H1 (cell line): ENCODE results near the gene TSC22D3. TPM values are rescaled to one million over a fixed set of nuclear protein-coding genes. Genes with fewer than 3 reads are reported as not detected.

ENCODE experiments used
- CTCF ChIA-PET: fragments of 300-600 bp; sonication (Branson Sonifier 250); formaldehyde crosslinking; loops from one replicate; lab custom pipeline; 2021; ENCODE audit not compliant: partially characterized antibody; lab: Charles Lee
- POLR2A ChIA-PET: fragments of 300-600 bp; sonication (Branson Sonifier 250); formaldehyde crosslinking; loops from one replicate; lab custom pipeline; 2021; ENCODE audit warnings: inconsistent platforms; ENCODE audit not compliant: partially characterized antibody; lab: Charles Lee
- DNase-seq, 2 experiments: peaks; one replicate each; pipeline versions ENCODE4 v3.0.0 to v3.0.0-alpha.2; 2010 to 2022; ENCODE audit warnings: low spot score in 2 of 2, low read depth in 1 of 2, mixed read lengths in 1 of 2
- FAIRE-seq: peaks from 2 replicates; lab custom pipeline; 2011; peaks lifted over from hg19 to GRCh38; lab: Jason Lieb, UNC
- H2AFZ ChIP-seq: 2 replicates; pipeline ENCODE4 v1.8.1; 2012; ENCODE audit warnings: low read length, inconsistent platforms
- H2AK5ac ChIP-seq: 2 replicates; pipeline ENCODE4 v1.6.1; 2013; ENCODE audit warnings: low read depth, low read length
- H2BK120ac ChIP-seq: replicated peaks from 2 replicates; pipeline ENCODE3; 2013; ENCODE audit warnings: low read depth, low read length, inconsistent platforms
- H2BK12ac ChIP-seq: 2 replicates; pipeline ENCODE4 v1.6.1; 2013; ENCODE audit warnings: low read depth, low read length
- H2BK15ac ChIP-seq: 2 replicates; pipeline ENCODE4 v1.6.1; 2013; ENCODE audit warnings: low read length
- H2BK20ac ChIP-seq: 2 replicates; pipeline ENCODE4 v1.6.1; 2013; ENCODE audit warnings: low read length
- H2BK5ac ChIP-seq: 2 replicates; pipeline ENCODE4 v1.6.1; 2013; ENCODE audit warnings: low read depth, low read length
- H3K14ac ChIP-seq: 2 replicates; pipeline ENCODE4 v1.6.1; 2013; ENCODE audit warnings: inconsistent platforms; ENCODE audit not compliant: insufficient read length
- H3K18ac ChIP-seq: 2 replicates; pipeline ENCODE4 v1.6.1; 2013; ENCODE audit warnings: low read length; ENCODE audit errors: extremely low read depth
- H3K23ac ChIP-seq: 2 replicates; pipeline ENCODE4 v1.6.1; 2013; ENCODE audit warnings: inconsistent platforms; ENCODE audit not compliant: insufficient read length
- H3K23me2 ChIP-seq: 2 replicates; pipeline ENCODE4 v1.6.1; 2013; ENCODE audit warnings: low read depth, low read length
- H3K27ac ChIP-seq: 2 replicates; pipeline ENCODE4 v1.6.1; 2011; ENCODE audit warnings: low read depth, low read length, inconsistent platforms
- H3K27me3 ChIP-seq, 4 experiments: replicated peaks in 1 of 4; 1 replicate in 1 of 4; 2 replicates in 3 of 4; pipeline versions ENCODE4 v1.6.1 to v1.8.1; 2011 to 2013; ENCODE audit warnings: low read length in 3 of 4, mild to moderate bottlenecking in 3 of 4, inconsistent platforms in 2 of 4, mixed read lengths in 2 of 4, moderate library complexity in 1 of 4; ENCODE audit not compliant: control insufficient read depth in 3 of 4, insufficient read depth in 3 of 4; ENCODE audit errors: extremely low read depth in 1 of 4
- H3K36me3 ChIP-seq, 4 experiments: 2 replicates each; pipeline versions ENCODE4 v1.6.1 to v1.8.1; 2011 to 2013; ENCODE audit warnings: mild to moderate bottlenecking in 4 of 4, low read length in 3 of 4, moderate library complexity in 2 of 4, control low read depth in 1 of 4, inconsistent platforms in 1 of 4; ENCODE audit not compliant: insufficient read depth in 4 of 4, control insufficient read depth in 2 of 4
- H3K4ac ChIP-seq: replicated peaks from 2 replicates; pipeline ENCODE3; 2013; ENCODE audit warnings: low read length, low read depth, mixed read lengths, inconsistent platforms; ENCODE audit not compliant: insufficient read length
- H3K4me1 ChIP-seq, 4 experiments: replicated peaks in 1 of 4; 1 replicate in 1 of 4; 2 replicates in 3 of 4; pipeline versions ENCODE4 v1.6.1 to v1.8.1; 2011 to 2013; ENCODE audit warnings: low read length in 3 of 4, inconsistent platforms in 2 of 4, mixed read lengths in 1 of 4; ENCODE audit not compliant: insufficient read depth in 4 of 4, control insufficient read depth in 3 of 4
- H3K4me2 ChIP-seq, 2 experiments: 2 replicates each; pipeline versions ENCODE4 v1.6.1 to v1.8.1; 2011 to 2013; ENCODE audit warnings: low read depth in 2 of 2, low read length in 2 of 2, control low read depth in 1 of 2, inconsistent platforms in 1 of 2, mild to moderate bottlenecking in 1 of 2; ENCODE audit not compliant: insufficient read depth in 1 of 2
- H3K4me3 ChIP-seq, 4 experiments: fragments of 200-600, 300-600 bp in 1 of 4; sonication (generic), shearing (Covaris generic), sonication (Bioruptor Twin) in 1 of 4; 2 replicates each; pipeline versions ENCODE4 v1.5.1 to v1.8.1; 2011 to 2016; ENCODE audit warnings: low read length in 4 of 4, low read depth in 3 of 4, control low read depth in 2 of 4, inconsistent platforms in 2 of 4, mild to moderate bottlenecking in 2 of 4, mixed read lengths in 1 of 4, moderate library complexity in 1 of 4; ENCODE audit not compliant: insufficient read depth in 2 of 4; ENCODE audit errors: extremely low read depth in 1 of 4
- H3K56ac ChIP-seq: replicated peaks from 2 replicates; pipeline ENCODE3; 2013; ENCODE audit warnings: low read depth, mild to moderate bottlenecking, mixed read lengths, low read length, inconsistent platforms; ENCODE audit not compliant: insufficient read length
- H3K79me1 ChIP-seq: 2 replicates; pipeline ENCODE4 v1.6.1; 2013; ENCODE audit warnings: low read depth, low read length, control low read depth
- H3K79me2 ChIP-seq, 2 experiments: 2 replicates each; pipeline versions ENCODE4 v1.6.1 to v1.8.1; 2012 to 2013; ENCODE audit warnings: low read length in 2 of 2, mild to moderate bottlenecking in 2 of 2, inconsistent platforms in 1 of 2; ENCODE audit not compliant: insufficient read depth in 2 of 2, control insufficient read depth in 1 of 2
- H3K9ac ChIP-seq, 4 experiments: replicated peaks in 1 of 4; 1 replicate in 1 of 4; 2 replicates in 3 of 4; pipeline versions ENCODE4 v1.6.1 to v1.8.1; 2011 to 2013; ENCODE audit warnings: low read depth in 3 of 4, low read length in 3 of 4, control low read depth in 2 of 4, mild to moderate bottlenecking in 2 of 4, moderate library complexity in 2 of 4, inconsistent platforms in 1 of 4; ENCODE audit errors: extremely low read depth in 1 of 4
- H3K9me3 ChIP-seq, 2 experiments: 2 replicates each; pipeline versions ENCODE4 v1.6.1 to v1.8.1; 2012 to 2013; ENCODE audit warnings: mild to moderate bottlenecking in 2 of 2, moderate library complexity in 2 of 2, control low read depth in 1 of 2, inconsistent platforms in 1 of 2, low read depth in 1 of 2, low read length in 1 of 2, mixed read lengths in 1 of 2; ENCODE audit not compliant: insufficient read depth in 2 of 2
- H4K20me1 ChIP-seq, 2 experiments: replicated peaks in 1 of 2; 2 replicates each; pipeline versions ENCODE3 to v1.8.1; 2011 to 2013; ENCODE audit warnings: inconsistent platforms in 2 of 2, low read length in 2 of 2, mild to moderate bottlenecking in 1 of 2; ENCODE audit not compliant: insufficient read depth in 2 of 2, control insufficient read depth in 1 of 2
- H4K5ac ChIP-seq: 2 replicates; pipeline ENCODE4 v1.6.1; 2013; ENCODE audit warnings: low read length, low read depth, mixed read lengths, inconsistent platforms; ENCODE audit not compliant: insufficient read length
- H4K8ac ChIP-seq: 2 replicates; pipeline ENCODE4 v1.8.0; 2013; ENCODE audit warnings: mild to moderate bottlenecking, moderate library complexity, low read length, inconsistent platforms; ENCODE audit not compliant: insufficient read depth; ENCODE audit errors: extremely low read depth
- H4K91ac ChIP-seq: replicated peaks from 2 replicates; pipeline ENCODE3; 2013; ENCODE audit warnings: low read length, mixed read lengths, inconsistent platforms; ENCODE audit not compliant: insufficient read length
- GABPA ChIP-seq: IDR thresholded peaks from 2 replicates; pipeline ENCODE4 v1.6.1; 2011; ENCODE audit warnings: mild to moderate bottlenecking, low read length, moderate library complexity, borderline replicate concordance; ENCODE audit not compliant: insufficient read depth
- HDAC2 ChIP-seq, 2 experiments: fragments of 300-600 bp in 1 of 2; sonication (generic) in 1 of 2; IDR thresholded peaks; 2 replicates each; pipeline ENCODE4 v1.6.1; 2011 to 2012; ENCODE audit warnings: low read depth in 2 of 2, low read length in 2 of 2, mild to moderate bottlenecking in 2 of 2, moderate library complexity in 2 of 2, borderline replicate concordance in 1 of 2, inconsistent platforms in 1 of 2
- MAFK ChIP-seq: IDR thresholded peaks from 2 replicates; pipeline ENCODE4 v1.6.1; 2012; ENCODE audit warnings: low read depth, mild to moderate bottlenecking, improper control_type of control experiment, low read length
- SIX5 ChIP-seq: IDR thresholded peaks from 2 replicates; pipeline ENCODE4 v1.6.1; 2011; ENCODE audit warnings: mild to moderate bottlenecking, low read depth, low read length
- WGBS, 2 experiments: shearing (Covaris generic) in 1 of 2; methylation state at CpG; one replicate each; pipeline versions ENCODE4 v1.1.6 to v1.1.7; 2013 to 2015; ENCODE audit warnings: low lambda C conversion rate in 2 of 2, mixed read lengths in 2 of 2, inconsistent platforms in 1 of 2, low coverage in 1 of 2, missing lambda C conversion rate in 1 of 2; ENCODE audit not compliant: insufficient replicate concordance in 2 of 2, insufficient coverage in 1 of 2, insufficient read length in 1 of 2; ENCODE audit errors: extremely low coverage in 1 of 2, missing lambda C conversion rate in 1 of 2; 5-methylcytosine and 5-hydroxymethylcytosine counted together
- polyA plus RNA-seq, 7 experiments: library from polyadenylated mRNA; depleted of rRNA in 3 of 7; stranded (reverse) in 5 of 7; unstranded in 2 of 7; fragments of >200 nt in 5 of 7; fragments of 200-250 nt in 2 of 7; gene quantifications; 1 replicate in 5 of 7; 2 replicates in 1 of 7; 4 replicates in 1 of 7; pipeline versions ENCODE4 v1.2.1 to v1.2.3, GENCODE V29; 2011 to 2013; ENCODE audit warnings: missing spikeins in 2 of 7, mixed read lengths in 2 of 7
- total RNA-seq: library from RNA; stranded (reverse); fragmentation: NEBNext Ultra II Directional; extraction: Animal tissue kit (Norgen Biotek cat#: 25700); gene quantifications from 2 replicates; pipeline ENCODE4 v1.2.1, GENCODE V29; 2021

Gene TSC22D3
- total and polyA plus RNA-seq, 2 of the 8 experiments (the other 6 are each of a cell fraction or from before 2014, with no cell fraction given): 7.6 to 12.9 TPM

GRCh38 chrX:107675365-107675654 lies 100.3 kb downstream of the TSC22D3 start:
- Histone ChIP-seq H3K36me3 (no peaks in the 10 kb centered on the region), H3K18ac (no peak overlapping the region), H3K23me2 (no peaks in the 10 kb centered on the region), H3K9ac (no peak overlapping the region), H2BK120ac (no peak overlapping the region), H2AFZ (no peak overlapping the region), H3K4me1 (peaks cover 0 to 7% (median 0%) of the 10 kb centered on the region in 4 experiments; a peak in 3 of 7 replicates), H3K4ac (no peak overlapping the region), H2BK20ac (no peak overlapping the region), H4K20me1 (no peaks in the 10 kb centered on the region), H3K4me2 (no peak overlapping the region), H3K9me3 (no peaks in the 10 kb centered on the region), H4K5ac (no peak overlapping the region), H3K14ac (no peak overlapping the region), H2BK5ac (no peak overlapping the region), H3K27me3 (no peaks in the 10 kb centered on the region), H3K4me3 (no peak overlapping the region), H3K79me2 (no peaks in the 10 kb centered on the region), H2BK12ac (no peak overlapping the region), H4K91ac (no peak overlapping the region), H3K23ac (no peak overlapping the region), H3K56ac (no peak overlapping the region), H3K79me1 (no peaks in the 10 kb centered on the region), H2AK5ac (no peak overlapping the region), H4K8ac (no peak overlapping the region), H2BK15ac (no peak overlapping the region), H3K27ac (no peak overlapping the region)
- 88% methylated on average over 1 of the region's 1 CpG; no CpG with 5 or more reads in 1 of the 2 experiments for WGBS, 2 experiments
- POLR2A ChIA-PET: no interaction called here
- DNase-seq: no peak
- CTCF ChIA-PET: interaction anchor here (1.1 to 29.5 kb wide), 4 partner anchors 17 to 101 kb away, joined by 3 to 325 read pairs (median 62); partner anchors contain the start of genes NCBP2L and TSC22D3
- FAIRE-seq: no peak
- TF ChIP-seq SIX5: no peak
- no peak for TF ChIP-seq HDAC2 (IDR thresholded peaks at IDR 0.05; ENCODE audit: borderline replicate concordance in 1 of 2, low read depth in 2 of 2, low read length in 2 of 2)
- no peak for TF ChIP-seq MAFK
- TF ChIP-seq GABPA: no peak
